Lower lobe of right lung (tissue), 2 donors: ENCODE results near the gene ZNF438. TPM values are rescaled to one million over a fixed set of nuclear protein-coding genes. Genes with fewer than 3 reads are reported as not detected.
A peak's percentile ranks its signal among the peaks of the same experiment; 100 is the strongest.
"Not testable (repeated sequence)": the region's sequence is repeated elsewhere in the genome, so short reads cannot be mapped to it uniquely, and the experiment has no call there.

ENCODE experiments used
- ATAC-seq, 2 donors: fragments of 200-7000 bp; cut with Tn5 transposase; one replicate each; pipeline ENCODE4 v1.9.1; 2020 to 2022; ENCODE audit warnings: mild to moderate bottlenecking in 2 of 2, moderate library complexity in 2 of 2
- DNase-seq: peaks from one replicate; pipeline ENCODE4 v3.0.0-alpha.2; 2020
- H3K27ac ChIP-seq: fragments of 200-600 bp; one replicate; pipeline ENCODE4 v1.8.0; 2022
- H3K27me3 ChIP-seq: fragments of 200-600 bp; one replicate; pipeline ENCODE4 v1.8.0; 2022; ENCODE audit warnings: low read depth
- H3K36me3 ChIP-seq: fragments of 200-600 bp; one replicate; pipeline ENCODE4 v1.8.0; 2022; ENCODE audit warnings: mild to moderate bottlenecking
- H3K4me1 ChIP-seq: fragments of 200-600 bp; one replicate; pipeline ENCODE4 v1.8.0; 2022
- H3K4me3 ChIP-seq: fragments of 200-600 bp; one replicate; pipeline ENCODE4 v1.8.0; 2022; ENCODE audit warnings: mild to moderate bottlenecking
- H3K9me3 ChIP-seq: fragments of 200-600 bp; one replicate; pipeline ENCODE4 v1.8.0; 2022
- intact Hi-C: fragments of 100-400 bp; cut with DNase I; formaldehyde crosslinking; loops from one replicate; pipeline ENCODE4 v1.11.0; 2022
- total RNA-seq: library from RNA; stranded (reverse); fragmentation: NEBNext Ultra II Directional; extraction: Animal tissue kit (Norgen Biotek cat#: 25700); gene quantifications from one replicate; pipeline ENCODE4 v1.2.1, GENCODE V29; 2021
- TF ChIP-seq, protein P1 (sequence below): fragments of 200-600 bp; IDR thresholded peaks from one replicate; pipeline ENCODE4 v1.8.0; 2022; ENCODE audit warnings: antibody characterized with exemption, mild to moderate bottlenecking
- donor health status: DM: no; HTN: yes; CAD: no; lungs with severe emphysema.

Gene ZNF438
- total RNA-seq, 1 donor from 2014 or later = 15.2 TPM

DNA sequence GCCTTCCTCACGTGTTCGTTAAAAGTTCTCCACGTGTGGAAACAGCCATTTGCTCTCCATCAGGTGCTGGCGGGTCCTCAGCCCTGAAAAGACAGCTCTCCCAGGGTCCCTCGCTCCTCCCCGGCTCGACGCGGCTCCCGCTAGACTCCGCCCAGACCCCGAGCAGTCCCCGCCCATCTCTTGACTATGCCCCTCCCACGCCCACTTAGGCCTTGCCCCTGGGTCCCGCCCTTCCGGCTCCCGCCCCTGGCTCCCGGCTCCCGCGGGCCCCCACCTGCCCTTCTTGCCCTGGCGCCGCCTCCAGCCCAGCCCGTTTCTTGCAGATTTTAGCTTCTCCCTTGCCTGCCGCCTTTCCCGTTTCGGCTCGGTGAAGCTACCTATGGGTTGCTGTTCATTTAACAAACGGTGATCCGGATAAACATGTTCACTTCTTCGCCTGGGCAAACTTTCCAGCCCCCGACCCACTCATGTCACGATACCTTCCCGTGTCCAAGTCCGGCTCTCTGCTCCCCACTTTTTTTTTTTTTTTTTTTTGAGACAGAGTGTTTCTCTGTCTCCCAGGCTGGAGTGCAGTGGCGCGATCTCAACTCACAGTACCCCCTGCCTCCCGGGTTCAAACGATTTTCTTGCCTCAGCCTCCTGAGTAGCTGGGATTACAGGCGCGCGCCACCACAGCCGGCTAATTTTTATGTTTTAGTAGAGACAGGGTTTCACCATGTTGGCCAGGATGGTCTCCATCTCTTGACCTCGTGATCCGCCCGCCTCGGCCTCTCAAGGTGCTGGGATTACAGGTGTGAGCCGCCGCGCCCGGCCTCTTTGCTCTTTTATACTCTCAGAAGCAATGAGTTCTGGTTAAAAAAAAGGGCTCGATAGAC is 830 bp upstream of the ZNF438 start:
- peak; percentile 96 to 98 for ATAC-seq
- peak overlapping the region; percentile 99 for H3K27ac ChIP-seq
- H3K9me3 ChIP-seq = no peaks in the 10 kb centered on the region
- H3K4me1 ChIP-seq = peaks cover 47% of the 10 kb centered on the region
- peak; percentile 96 for DNase-seq
- H3K27me3 ChIP-seq = no peaks in the 10 kb centered on the region
- intact Hi-C loops = no loop called here
- no peaks in the 10 kb centered on the region for H3K36me3 ChIP-seq
- TF ChIP-seq, protein P1, sequence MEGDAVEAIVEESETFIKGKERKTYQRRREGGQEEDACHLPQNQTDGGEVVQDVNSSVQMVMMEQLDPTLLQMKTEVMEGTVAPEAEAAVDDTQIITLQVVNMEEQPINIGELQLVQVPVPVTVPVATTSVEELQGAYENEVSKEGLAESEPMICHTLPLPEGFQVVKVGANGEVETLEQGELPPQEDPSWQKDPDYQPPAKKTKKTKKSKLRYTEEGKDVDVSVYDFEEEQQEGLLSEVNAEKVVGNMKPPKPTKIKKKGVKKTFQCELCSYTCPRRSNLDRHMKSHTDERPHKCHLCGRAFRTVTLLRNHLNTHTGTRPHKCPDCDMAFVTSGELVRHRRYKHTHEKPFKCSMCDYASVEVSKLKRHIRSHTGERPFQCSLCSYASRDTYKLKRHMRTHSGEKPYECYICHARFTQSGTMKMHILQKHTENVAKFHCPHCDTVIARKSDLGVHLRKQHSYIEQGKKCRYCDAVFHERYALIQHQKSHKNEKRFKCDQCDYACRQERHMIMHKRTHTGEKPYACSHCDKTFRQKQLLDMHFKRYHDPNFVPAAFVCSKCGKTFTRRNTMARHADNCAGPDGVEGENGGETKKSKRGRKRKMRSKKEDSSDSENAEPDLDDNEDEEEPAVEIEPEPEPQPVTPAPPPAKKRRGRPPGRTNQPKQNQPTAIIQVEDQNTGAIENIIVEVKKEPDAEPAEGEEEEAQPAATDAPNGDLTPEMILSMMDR = no peak
- H3K4me3 ChIP-seq = peak overlapping the region; percentile 70

DNA sequence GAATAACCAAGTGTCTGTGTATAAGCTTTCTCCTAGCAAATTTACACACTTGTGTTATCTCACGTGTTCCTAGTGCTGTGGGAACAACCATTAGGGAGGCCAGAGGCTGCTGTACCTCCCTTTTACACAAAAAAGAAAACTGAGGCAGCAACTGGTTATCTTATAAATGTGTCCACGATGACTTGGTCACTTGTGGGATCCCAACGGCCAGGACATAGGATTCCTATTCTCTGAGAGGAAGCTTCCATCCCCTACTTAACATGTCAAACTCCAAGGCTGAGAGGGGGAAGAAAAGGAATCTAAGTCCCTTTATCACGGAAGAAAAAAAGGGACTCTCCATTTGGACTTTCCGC is 484 bp downstream of the ZNF438 start:
- intact Hi-C loops = no loop called here
- no peak for DNase-seq
- Histone ChIP-seq H3K36me3 (no peaks in the 10 kb centered on the region), H3K27ac (peak overlapping the region; percentile 99), H3K4me1 (peaks cover 47% of the 10 kb centered on the region), H3K9me3 (no peaks in the 10 kb centered on the region), H3K27me3 (no peaks in the 10 kb centered on the region), H3K4me3 (peak overlapping the region; percentile 70)
- no peak for ATAC-seq
- TF ChIP-seq, protein P1 = no peak

DNA sequence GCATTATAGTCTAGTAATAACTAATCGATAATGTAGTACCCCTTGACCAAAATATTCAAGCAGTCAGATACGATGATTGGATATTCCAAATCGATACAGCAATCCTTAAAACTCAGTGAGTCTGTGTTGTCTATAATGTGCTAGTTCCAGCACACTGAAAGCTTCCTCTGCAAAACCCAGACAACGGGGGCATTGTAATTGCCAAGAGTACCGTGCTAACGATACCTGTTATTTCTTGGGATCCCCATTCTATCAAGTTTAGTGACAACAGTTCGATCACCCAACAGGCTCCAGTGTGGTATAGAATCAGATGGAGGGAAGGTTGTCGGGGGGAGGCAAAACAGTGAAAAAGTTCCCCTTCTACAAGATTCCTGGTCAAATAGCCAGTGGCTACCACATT is 865 bp downstream of the ZNF438 start:
- H3K36me3 ChIP-seq = no peaks in the 10 kb centered on the region
- ATAC-seq = no peak
- TF ChIP-seq, protein P1 = no peak
- H3K27me3 ChIP-seq = no peaks in the 10 kb centered on the region
- H3K4me3 ChIP-seq = peak overlapping the region; percentile 70
- no peak for DNase-seq
- intact Hi-C loops = no loop called here
- peak overlapping the region; percentile 99 for H3K27ac ChIP-seq
- H3K4me1 ChIP-seq = peaks cover 47% of the 10 kb centered on the region
- no peaks in the 10 kb centered on the region for H3K9me3 ChIP-seq

DNA sequence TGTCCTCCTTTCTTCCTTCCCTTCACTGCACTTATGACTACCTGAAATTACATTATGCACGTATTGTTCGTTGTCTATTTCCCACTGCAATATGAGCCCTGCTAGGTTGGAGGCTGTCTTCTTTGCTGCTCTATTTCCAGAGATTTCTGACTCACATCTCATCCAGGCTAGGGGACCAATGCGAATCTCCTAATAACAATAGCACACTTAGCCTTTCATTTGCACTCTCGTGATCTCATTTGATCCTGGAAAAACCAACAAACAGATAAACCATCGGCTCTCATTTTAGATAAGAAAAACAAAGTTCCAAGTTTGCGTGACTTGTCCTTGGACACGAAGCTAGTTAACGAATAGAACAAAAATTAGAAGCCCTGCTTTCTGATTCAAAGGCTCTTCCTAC is 1.4 kb downstream of the ZNF438 start:
- H3K27me3 ChIP-seq = no peaks in the 10 kb centered on the region
- DNase-seq (no peak), ATAC-seq (no peak)
- no peaks in the 10 kb centered on the region for H3K9me3 ChIP-seq
- peak overlapping the region; percentile 99 for H3K27ac ChIP-seq
- H3K4me3 ChIP-seq = peak overlapping the region; percentile 70
- TF ChIP-seq, protein P1 = no peak
- H3K4me1 ChIP-seq = peaks cover 47% of the 10 kb centered on the region
- no peaks in the 10 kb centered on the region for H3K36me3 ChIP-seq
- intact Hi-C loops = no loop called here

GRCh38 chr10:31028081-31028480 is 3.6 kb downstream of the ZNF438 start:
- ATAC-seq (no peak), DNase-seq (no peak)
- TF ChIP-seq, protein P1 = no peak
- Histone ChIP-seq H3K27me3 (no peaks in the 10 kb centered on the region), H3K36me3 (no peaks in the 10 kb centered on the region), H3K4me1 (peaks cover 29% of the 10 kb centered on the region), H3K9me3 (no peaks in the 10 kb centered on the region), H3K27ac (no peak overlapping the region), H3K4me3 (no peak overlapping the region)
- intact Hi-C loops = no loop called here

GRCh38 chr10:31026279-31026678 is 5.4 kb downstream of the ZNF438 start:
- H3K27me3 ChIP-seq, H3K36me3 ChIP-seq, DNase-seq, intact Hi-C loops, H3K9me3 ChIP-seq, ATAC-seq, H3K4me3 ChIP-seq, H3K27ac ChIP-seq: not testable (repeated sequence)
- H3K4me1 ChIP-seq = peaks cover 25% of the 10 kb centered on the region
